HepG2 (cell line): ENCODE results near the gene FAM177B. TPM values are rescaled to one million over a fixed set of nuclear protein-coding genes. Genes with fewer than 3 reads are reported as not detected.

Source experiments
- ASH2L ChIP-seq: fragments of 300-600, 200-600 bp; sonication (generic); IDR thresholded peaks from 2 replicates; pipeline ENCODE4 v1.7.0; 2017; ENCODE audit warnings: low read depth, mild to moderate bottlenecking, moderate library complexity, mixed read lengths, low read length; ENCODE audit not compliant: insufficient read length
- ATF1 ChIP-seq: IDR thresholded peaks from 2 replicates; pipeline ENCODE4 v1.6.1; 2016; ENCODE audit warnings: mild to moderate bottlenecking, control low read depth
- ATRX ChIP-seq: sonication (generic); formaldehyde crosslinking; IDR thresholded peaks from 2 replicates; pipeline ENCODE4 v1.4.0; 2020; ENCODE audit warnings: missing genetic modification reagents, borderline replicate concordance
- ETV5 ChIP-seq: IDR thresholded peaks from 2 replicates; pipeline ENCODE4 v1.6.1; 2018; ENCODE audit warnings: missing biosample characterization, missing genetic modification reagents, inconsistent platforms, borderline replicate concordance
- GTF2F1 ChIP-seq: fragments of 150-350 bp; IDR thresholded peaks from 2 replicates; pipeline ENCODE4 v1.6.1; 2014; ENCODE audit warnings: low read length
- KDM2A ChIP-seq: sonication (generic); formaldehyde crosslinking; IDR thresholded peaks from 2 replicates; pipeline ENCODE4 v1.4.0; 2020; ENCODE audit warnings: low read depth, missing genetic modification reagents, borderline replicate concordance
- MED1 ChIP-seq: sonication (generic); formaldehyde crosslinking; IDR thresholded peaks from 2 replicates; pipeline ENCODE4 v1.4.0; 2020; ENCODE audit warnings: missing genetic modification reagents
- MEF2D ChIP-seq: sonication (generic); formaldehyde crosslinking; IDR thresholded peaks from 2 replicates; pipeline ENCODE4 v1.5.1; 2020; ENCODE audit warnings: mild to moderate bottlenecking, missing genetic modification reagents
- POLR2AphosphoS2 ChIP-seq: IDR thresholded peaks from 2 replicates; pipeline ENCODE4 v1.6.1; 2011; ENCODE audit warnings: low read depth, low read length, improper control_type of control experiment
- SAP130 ChIP-seq: IDR thresholded peaks from 2 replicates; pipeline ENCODE4 v1.6.1; 2016; ENCODE audit warnings: low read depth
- THAP11 ChIP-seq: IDR thresholded peaks from 2 replicates; pipeline ENCODE4 v1.6.1; 2016; ENCODE audit warnings: missing biosample characterization, missing genetic modification reagents
- TMF1 ChIP-seq: sonication (generic); formaldehyde crosslinking; IDR thresholded peaks from 2 replicates; pipeline ENCODE4 v1.8.1; 2022; ENCODE audit warnings: low read depth, missing genetic modification reagents
- TOE1 ChIP-seq: sonication (generic); formaldehyde crosslinking; IDR thresholded peaks from 2 replicates; pipeline ENCODE4 v1.4.0; 2020; ENCODE audit warnings: mild to moderate bottlenecking, missing genetic modification reagents
- YEATS4 ChIP-seq: sonication (generic); formaldehyde crosslinking; IDR thresholded peaks from 2 replicates; pipeline ENCODE4 v1.4.0; 2020; ENCODE audit warnings: missing genetic modification reagents, borderline replicate concordance
- ZBTB38 ChIP-seq: sonication (generic); formaldehyde crosslinking; IDR thresholded peaks from 2 replicates; pipeline ENCODE4 v1.5.1; 2020; ENCODE audit warnings: mild to moderate bottlenecking, missing genetic modification reagents
- ZNF605 ChIP-seq: sonication (generic); formaldehyde crosslinking; IDR thresholded peaks from 2 replicates; pipeline ENCODE4 v1.8.0; 2022; ENCODE audit warnings: mild to moderate bottlenecking, missing genetic modification reagents
- polyA plus RNA-seq, 8 experiments: library from polyadenylated mRNA; depleted of rRNA in 3 of 8; stranded (reverse) in 7 of 8; unstranded in 1 of 8; fragments of >200 nt; fragmentation: Illumina TruSeq in 4 of 8; extraction: Trizol in 4 of 8; gene quantifications; 2 replicates each; pipeline versions ENCODE4 v1.2.1 to v1.2.3, GENCODE V29; 2011 to 2016; ENCODE audit warnings: low read depth in 4 of 8, missing spikeins in 1 of 8, mixed read lengths in 1 of 8; ENCODE audit not compliant: insufficient read depth in 1 of 8
- total RNA-seq, 5 experiments: library from RNA; depleted of rRNA; stranded (reverse); fragments of >200 nt; fragmentation: Illumina TruSeq; extraction: Trizol; gene quantifications; 2 replicates each; pipeline ENCODE4 v1.2.3, GENCODE V29; 2016; ENCODE audit warnings: low read depth in 1 of 5
- TF ChIP-seq, protein P1 (sequence below): sonication (generic); formaldehyde crosslinking; IDR thresholded peaks from 2 replicates; pipeline ENCODE4 v1.4.0; 2020; ENCODE audit warnings: missing genetic modification reagents
- TF ChIP-seq, protein P2 (sequence below): sonication (generic); formaldehyde crosslinking; IDR thresholded peaks from 2 replicates; pipeline ENCODE4 v1.4.0; 2020; ENCODE audit warnings: mild to moderate bottlenecking, missing genetic modification reagents
- TF ChIP-seq, protein P3 (sequence below): sonication (generic); formaldehyde crosslinking; IDR thresholded peaks from 2 replicates; pipeline ENCODE4 v1.5.1; 2020; ENCODE audit warnings: missing genetic modification reagents, mild to moderate bottlenecking, borderline replicate concordance
- TF ChIP-seq, protein P4 (sequence below): sonication (generic); formaldehyde crosslinking; IDR thresholded peaks from 2 replicates; pipeline ENCODE4 v1.8.1; 2022; ENCODE audit warnings: mild to moderate bottlenecking, missing genetic modification reagents
- TF ChIP-seq, protein P5 (sequence below): sonication (generic); formaldehyde crosslinking; IDR thresholded peaks from 2 replicates; pipeline ENCODE4 v1.4.0; 2020; ENCODE audit warnings: missing genetic modification reagents

The FAM177B gene
- total and polyA plus RNA-seq, 2 of the 13 experiments (the other 11 are each of a cell fraction or from before 2014, with no cell fraction given), result 0.05 TPM; not detected in 1

DNA sequence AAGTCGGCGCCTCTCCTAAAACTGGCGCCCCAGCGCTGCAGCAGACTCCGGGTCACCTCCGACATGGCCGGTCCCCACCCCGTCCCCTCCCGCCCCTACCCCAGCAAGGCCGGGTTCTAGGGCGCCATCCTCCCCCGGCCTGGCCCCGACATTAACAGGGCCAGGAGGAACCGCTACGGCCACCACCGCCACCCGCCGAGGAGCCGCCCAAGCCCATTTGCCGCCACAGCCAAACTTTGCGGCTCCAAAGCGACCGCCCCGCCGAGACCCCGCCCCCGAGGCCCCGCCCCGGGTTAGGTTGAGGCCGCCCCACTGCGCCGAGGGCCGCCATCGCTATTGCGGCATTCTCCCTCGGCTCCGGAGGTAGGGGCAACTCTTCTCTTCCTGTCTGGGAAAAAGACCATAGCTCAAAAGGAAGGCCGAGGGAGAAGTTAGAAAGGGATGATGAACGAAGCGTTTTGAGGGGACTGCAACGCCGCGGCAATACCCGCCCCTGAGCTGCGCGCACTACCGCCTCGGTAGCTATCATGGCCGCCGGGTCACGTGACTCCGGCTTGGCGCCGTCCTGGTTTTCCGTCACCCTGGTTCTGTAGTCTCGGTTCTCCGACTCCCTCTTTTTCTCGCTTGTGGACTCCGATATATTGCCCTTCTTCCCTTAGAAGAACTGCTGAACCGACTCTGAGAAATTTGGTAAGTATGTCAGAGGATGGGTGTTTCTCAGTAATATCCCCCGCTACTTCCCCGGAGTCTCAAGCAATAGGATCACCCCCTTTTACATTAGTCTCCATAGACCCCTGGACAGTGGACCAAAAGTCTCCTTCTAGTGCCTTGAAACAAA, 24.5 kb upstream of the FAM177B start, which contains the start of the genes AIDA and BROX (continued):
- TF ChIP-seq, protein P1, sequence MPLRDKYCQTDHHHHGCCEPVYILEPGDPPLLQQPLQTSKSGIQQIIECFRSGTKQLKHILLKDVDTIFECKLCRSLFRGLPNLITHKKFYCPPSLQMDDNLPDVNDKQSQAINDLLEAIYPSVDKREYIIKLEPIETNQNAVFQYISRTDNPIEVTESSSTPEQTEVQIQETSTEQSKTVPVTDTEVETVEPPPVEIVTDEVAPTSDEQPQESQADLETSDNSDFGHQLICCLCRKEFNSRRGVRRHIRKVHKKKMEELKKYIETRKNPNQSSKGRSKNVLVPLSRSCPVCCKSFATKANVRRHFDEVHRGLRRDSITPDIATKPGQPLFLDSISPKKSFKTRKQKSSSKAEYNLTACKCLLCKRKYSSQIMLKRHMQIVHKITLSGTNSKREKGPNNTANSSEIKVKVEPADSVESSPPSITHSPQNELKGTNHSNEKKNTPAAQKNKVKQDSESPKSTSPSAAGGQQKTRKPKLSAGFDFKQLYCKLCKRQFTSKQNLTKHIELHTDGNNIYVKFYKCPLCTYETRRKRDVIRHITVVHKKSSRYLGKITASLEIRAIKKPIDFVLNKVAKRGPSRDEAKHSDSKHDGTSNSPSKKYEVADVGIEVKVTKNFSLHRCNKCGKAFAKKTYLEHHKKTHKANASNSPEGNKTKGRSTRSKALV (CRISPR knock-in tag), result peak; percentile 36; the same call in 1 of the 2 replicates
- TF ChIP-seq POLR2AphosphoS2 (0 out of 2 replicates have a peak, but pooled peaks have one; percentile 1), TOE1 (CRISPR knock-in tag) (0 out of 2 replicates have a peak, but pooled peaks have one; percentile 39), ATRX (CRISPR knock-in tag) (no peak), MEF2D (CRISPR knock-in tag) (0 out of 2 replicates have a peak, but pooled peaks have one; percentile 29), MED1 (CRISPR knock-in tag) (0 out of 2 replicates have a peak, but pooled peaks have one; percentile 11), ZBTB38 (0 out of 2 replicates have a peak, but pooled peaks have one; percentile 29), SAP130 (CRISPR knock-in tag) (no peak), KDM2A (CRISPR knock-in tag) (peak; percentile 25), ASH2L (peak; percentile 80), THAP11 (CRISPR knock-in tag) (peak; percentile 63; the same call in 1 of the 2 replicates), ATF1 (no peak; the same call in 1 of the 2 replicates), TMF1 (CRISPR knock-in tag) (0 out of 2 replicates have a peak, but pooled peaks have one; percentile 41), ETV5 (CRISPR knock-in tag) (peak; percentile 37; the same call in 1 of the 2 replicates), GTF2F1 (peak; percentile 78; the same call in 1 of the 2 replicates), YEATS4 (CRISPR knock-in tag) (peak; percentile 15; the same call in 1 of the 2 replicates), ZNF605 (peak; percentile 21; the same call in 1 of the 2 replicates)
- TF ChIP-seq, protein P2, sequence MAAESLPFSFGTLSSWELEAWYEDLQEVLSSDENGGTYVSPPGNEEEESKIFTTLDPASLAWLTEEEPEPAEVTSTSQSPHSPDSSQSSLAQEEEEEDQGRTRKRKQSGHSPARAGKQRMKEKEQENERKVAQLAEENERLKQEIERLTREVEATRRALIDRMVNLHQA (CRISPR knock-in tag), result no peak
- TF ChIP-seq, protein P3, sequence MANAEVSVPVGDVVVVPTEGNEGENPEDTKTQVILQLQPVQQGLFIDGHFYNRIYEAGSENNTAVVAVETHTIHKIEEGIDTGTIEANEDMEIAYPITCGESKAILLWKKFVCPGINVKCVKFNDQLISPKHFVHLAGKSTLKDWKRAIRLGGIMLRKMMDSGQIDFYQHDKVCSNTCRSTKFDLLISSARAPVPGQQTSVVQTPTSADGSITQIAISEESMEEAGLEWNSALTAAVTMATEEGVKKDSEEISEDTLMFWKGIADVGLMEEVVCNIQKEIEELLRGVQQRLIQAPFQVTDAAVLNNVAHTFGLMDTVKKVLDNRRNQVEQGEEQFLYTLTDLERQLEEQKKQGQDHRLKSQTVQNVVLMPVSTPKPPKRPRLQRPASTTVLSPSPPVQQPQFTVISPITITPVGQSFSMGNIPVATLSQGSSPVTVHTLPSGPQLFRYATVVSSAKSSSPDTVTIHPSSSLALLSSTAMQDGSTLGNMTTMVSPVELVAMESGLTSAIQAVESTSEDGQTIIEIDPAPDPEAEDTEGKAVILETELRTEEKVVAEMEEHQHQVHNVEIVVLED (CRISPR knock-in tag), result peak; percentile 63; the same call in 1 of the 2 replicates
- TF ChIP-seq, protein P4, sequence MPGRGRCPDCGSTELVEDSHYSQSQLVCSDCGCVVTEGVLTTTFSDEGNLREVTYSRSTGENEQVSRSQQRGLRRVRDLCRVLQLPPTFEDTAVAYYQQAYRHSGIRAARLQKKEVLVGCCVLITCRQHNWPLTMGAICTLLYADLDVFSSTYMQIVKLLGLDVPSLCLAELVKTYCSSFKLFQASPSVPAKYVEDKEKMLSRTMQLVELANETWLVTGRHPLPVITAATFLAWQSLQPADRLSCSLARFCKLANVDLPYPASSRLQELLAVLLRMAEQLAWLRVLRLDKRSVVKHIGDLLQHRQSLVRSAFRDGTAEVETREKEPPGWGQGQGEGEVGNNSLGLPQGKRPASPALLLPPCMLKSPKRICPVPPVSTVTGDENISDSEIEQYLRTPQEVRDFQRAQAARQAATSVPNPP, result peak; percentile 56; the same call in 1 of the 2 replicates
- TF ChIP-seq, protein P5, sequence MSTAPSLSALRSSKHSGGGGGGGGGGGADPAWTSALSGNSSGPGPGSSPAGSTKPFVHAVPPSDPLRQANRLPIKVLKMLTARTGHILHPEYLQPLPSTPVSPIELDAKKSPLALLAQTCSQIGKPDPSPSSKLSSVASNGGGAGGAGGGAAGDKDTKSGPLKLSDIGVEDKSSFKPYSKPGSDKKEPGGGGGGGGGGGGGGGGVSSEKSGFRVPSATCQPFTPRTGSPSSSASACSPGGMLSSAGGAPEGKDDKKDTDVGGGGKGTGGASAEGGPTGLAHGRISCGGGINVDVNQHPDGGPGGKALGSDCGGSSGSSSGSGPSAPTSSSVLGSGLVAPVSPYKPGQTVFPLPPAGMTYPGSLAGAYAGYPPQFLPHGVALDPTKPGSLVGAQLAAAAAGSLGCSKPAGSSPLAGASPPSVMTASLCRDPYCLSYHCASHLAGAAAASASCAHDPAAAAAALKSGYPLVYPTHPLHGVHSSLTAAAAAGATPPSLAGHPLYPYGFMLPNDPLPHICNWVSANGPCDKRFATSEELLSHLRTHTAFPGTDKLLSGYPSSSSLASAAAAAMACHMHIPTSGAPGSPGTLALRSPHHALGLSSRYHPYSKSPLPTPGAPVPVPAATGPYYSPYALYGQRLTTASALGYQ, result 0 out of 2 replicates have a peak, but pooled peaks have one; percentile 16
